NK-92 (cell line): ENCODE data around the gene NFYA.
"Not testable (repeated sequence)": the region's sequence is repeated elsewhere in the genome, so short reads cannot be mapped to it uniquely, and the experiment has no call there.

Source experiments
- DNase-seq: peaks from one replicate; lab custom pipeline; 2025; ENCODE audit not compliant: unreplicated experiment; lab: John Stamatoyannopoulos, UW

NFYA gene

GRCh38 chr6:41100871-41101287 lies 28.1 kb downstream of the NFYA start:
- DNase-seq: no peak

- no peak for DNase-seq
These were observed 31.1 kb downstream of the NFYA start for GRCh38 chr6:41103847-41104246.

GRCh38 chr6:41111017-41111416 lies 38.2 kb downstream of the NFYA start:
- no peak for DNase-seq

- not testable (repeated sequence) for DNase-seq
These were observed 42.3 kb downstream of the NFYA start for GRCh38 chr6:41115027-41115426.

- no peak for DNase-seq
These were observed 46.7 kb downstream of the NFYA start for GRCh38 chr6:41119508-41119907.

GRCh38 chr6:41120058-41120457 lies 47.3 kb downstream of the NFYA start:
- DNase-seq: no peak

- no peak for DNase-seq
These were observed 49.6 kb downstream of the NFYA start for GRCh38 chr6:41122373-41122772.

GRCh38 chr6:41122918-41123317 lies 50.1 kb downstream of the NFYA start:
- DNase-seq: no peak

GRCh38 chr6:41125282-41125681 lies 52.5 kb downstream of the NFYA start:
- no peak for DNase-seq

GRCh38 chr6:41132254-41132653 lies 59.5 kb downstream of the NFYA start:
- DNase-seq: no peak

GRCh38 chr6:41135062-41135832 lies 62.5 kb downstream of the NFYA start:
- no peak for DNase-seq

- no peak for DNase-seq
These were observed 64.1 kb downstream of the NFYA start for GRCh38 chr6:41136911-41137310.

- DNase-seq: no peak
These were observed 75.1 kb downstream of the NFYA start for GRCh38 chr6:41147917-41148316.
